Ectodermal cell (in vitro differentiated cells): ENCODE results near the gene TPMT.
"Not testable (repeated sequence)": the region's sequence is repeated elsewhere in the genome, so short reads cannot be mapped to it uniquely, and the experiment has no call there.

ENCODE experiments used
- H3K27ac ChIP-seq: 2 replicates; pipeline ENCODE4 v1.7.0; 2013; ENCODE audit warnings: mild to moderate bottlenecking, low read depth, low read length; ENCODE audit not compliant: insufficient read depth, poor library complexity, severe bottlenecking
- H3K27me3 ChIP-seq: 2 replicates; pipeline ENCODE4 v1.7.0; 2013; ENCODE audit warnings: mild to moderate bottlenecking, low read length; ENCODE audit not compliant: insufficient read depth, control insufficient read depth, poor library complexity, severe bottlenecking
- H3K36me3 ChIP-seq: one replicate; pipeline ENCODE4 v1.7.0; 2013; ENCODE audit warnings: low read length; ENCODE audit not compliant: control insufficient read depth, insufficient read depth
- H3K4me1 ChIP-seq: one replicate; pipeline ENCODE4 v1.7.0; 2013; ENCODE audit warnings: low read length; ENCODE audit not compliant: control insufficient read depth, insufficient read depth
- H3K4me3 ChIP-seq: 2 replicates; pipeline ENCODE4 v1.7.0; 2013; ENCODE audit warnings: low read depth, low read length, control low read depth; ENCODE audit not compliant: insufficient read depth
- H3K9me3 ChIP-seq: 2 replicates; pipeline ENCODE4 v1.7.0; 2013; ENCODE audit warnings: mild to moderate bottlenecking, low read length, moderate library complexity; ENCODE audit not compliant: control insufficient read depth
- WGBS, 2 experiments: methylation state at CpG; one replicate each; pipeline ENCODE4 v1.1.7; 2013; ENCODE audit warnings: missing lambda C conversion rate in 2 of 2; 5-methylcytosine and 5-hydroxymethylcytosine counted together

TPMT gene

GRCh38 chr6:18179770-18180356 is 25.0 kb upstream of the TPMT start:
- H3K36me3 ChIP-seq = no peaks in the 10 kb centered on the region
- no peak overlapping the region for H3K27ac ChIP-seq
- WGBS, 2 experiments = 88 to 93% methylated on average over 5 of the region's 5 CpGs
- H3K9me3 ChIP-seq = no peaks in the 10 kb centered on the region
- no peaks in the 10 kb centered on the region for H3K27me3 ChIP-seq
- peaks cover under 1% of the 10 kb centered on the region for H3K4me1 ChIP-seq
- H3K4me3 ChIP-seq = no peak overlapping the region

- H3K36me3 ChIP-seq = no peaks in the 10 kb centered on the region
- no peak overlapping the region for H3K4me3 ChIP-seq
- H3K9me3 ChIP-seq = no peaks in the 10 kb centered on the region
- H3K4me1 ChIP-seq = no peaks in the 10 kb centered on the region
- no peaks in the 10 kb centered on the region for H3K27me3 ChIP-seq
- WGBS, 2 experiments = 85 to 97% methylated on average over 3 of the region's 3 CpGs
- no peak overlapping the region for H3K27ac ChIP-seq
These were observed 24.2 kb upstream of the TPMT start for GRCh38 chr6:18178960-18179615.

GRCh38 chr6:18177286-18177965 is 22.5 kb upstream of the TPMT start:
- H3K4me3 ChIP-seq = no peak overlapping the region
- H3K36me3 ChIP-seq = no peaks in the 10 kb centered on the region
- 84 to 98% methylated on average over 3 to 4 of the region's 4 CpGs for WGBS, 2 experiments
- no peaks in the 10 kb centered on the region for H3K27me3 ChIP-seq
- H3K27ac ChIP-seq = no peak overlapping the region
- H3K9me3 ChIP-seq = no peaks in the 10 kb centered on the region
- H3K4me1 ChIP-seq = no peaks in the 10 kb centered on the region

GRCh38 chr6:18176198-18176597 is 21.3 kb upstream of the TPMT start:
- not testable (repeated sequence) for H3K4me3 ChIP-seq, H3K9me3 ChIP-seq, H3K27ac ChIP-seq, H3K4me1 ChIP-seq, H3K27me3 ChIP-seq, H3K36me3 ChIP-seq
- 94 to 99% methylated on average over 4 of the region's 4 CpGs for WGBS, 2 experiments

GRCh38 chr6:18171871-18172270 is 17.0 kb upstream of the TPMT start:
- no peaks in the 10 kb centered on the region for H3K4me1 ChIP-seq
- WGBS, 2 experiments = 94 to 99% methylated on average over 5 to 6 of the region's 7 CpGs
- no peak overlapping the region for H3K27ac ChIP-seq
- H3K36me3 ChIP-seq = peaks cover 14% of the 10 kb centered on the region
- no peaks in the 10 kb centered on the region for H3K9me3 ChIP-seq
- no peak overlapping the region for H3K4me3 ChIP-seq
- H3K27me3 ChIP-seq = no peaks in the 10 kb centered on the region

- Histone ChIP-seq H3K27ac (no peak overlapping the region), H3K4me3 (no peak overlapping the region), H3K4me1 (no peaks in the 10 kb centered on the region), H3K27me3 (no peaks in the 10 kb centered on the region), H3K9me3 (no peaks in the 10 kb centered on the region), H3K36me3 (peaks cover 14% of the 10 kb centered on the region)
- 94 to 96% methylated on average over 3 of the region's 3 CpGs for WGBS, 2 experiments
These were observed 13.4 kb upstream of the TPMT start for GRCh38 chr6:18168264-18168663.

GRCh38 chr6:18166312-18167036 is 11.6 kb upstream of the TPMT start:
- no peaks in the 10 kb centered on the region for H3K4me1 ChIP-seq
- peaks cover 14% of the 10 kb centered on the region for H3K36me3 ChIP-seq
- 95 to 100% methylated on average over 1 to 2 of the region's 2 CpGs for WGBS, 2 experiments
- H3K4me3 ChIP-seq = no peak overlapping the region
- no peaks in the 10 kb centered on the region for H3K27me3 ChIP-seq
- H3K9me3 ChIP-seq = no peaks in the 10 kb centered on the region
- no peak overlapping the region for H3K27ac ChIP-seq

- H3K27me3 ChIP-seq = no peaks in the 10 kb centered on the region
- H3K27ac ChIP-seq = no peak overlapping the region
- peaks cover 14% of the 10 kb centered on the region for H3K36me3 ChIP-seq
- WGBS, 2 experiments = 99% methylated on average over 4 of the region's 4 CpGs
- no peaks in the 10 kb centered on the region for H3K4me1 ChIP-seq
- H3K9me3 ChIP-seq = no peaks in the 10 kb centered on the region
- H3K4me3 ChIP-seq = no peak overlapping the region
These were observed 10.9 kb upstream of the TPMT start for GRCh38 chr6:18165751-18166150.

GRCh38 chr6:18162401-18162800 is 7.5 kb upstream of the TPMT start:
- H3K4me3 ChIP-seq = no peak overlapping the region
- WGBS, 2 experiments = 95 to 97% methylated on average over 2 of the region's 2 CpGs
- no peaks in the 10 kb centered on the region for H3K27me3 ChIP-seq
- peaks cover 9% of the 10 kb centered on the region for H3K36me3 ChIP-seq
- H3K4me1 ChIP-seq = no peaks in the 10 kb centered on the region
- no peaks in the 10 kb centered on the region for H3K9me3 ChIP-seq
- H3K27ac ChIP-seq = no peak overlapping the region

GRCh38 chr6:18161431-18161830 is 6.6 kb upstream of the TPMT start:
- Histone ChIP-seq H3K4me1 (no peaks in the 10 kb centered on the region), H3K27me3 (no peaks in the 10 kb centered on the region), H3K27ac (no peak overlapping the region), H3K36me3 (peaks cover 8% of the 10 kb centered on the region), H3K9me3 (no peaks in the 10 kb centered on the region), H3K4me3 (no peak overlapping the region)
- 88 to 100% methylated on average over 1 of the region's 2 CpGs for WGBS, 2 experiments
